NB4 (cell line): ENCODE measurements around the gene MAN2B2.

Source experiments
- MAX ChIP-seq: IDR thresholded peaks from 2 replicates; pipeline ENCODE4 v1.6.1; 2011; ENCODE audit warnings: low read depth, low read length
- MYC ChIP-seq: IDR thresholded peaks from 2 replicates; pipeline ENCODE4 v1.6.1; 2011; ENCODE audit warnings: low read depth, low read length
- POLR2A ChIP-seq: IDR thresholded peaks from 2 replicates; pipeline ENCODE4 v1.6.1; 2011; ENCODE audit warnings: mild to moderate bottlenecking; ENCODE audit not compliant: insufficient read length; ENCODE audit errors: extremely low read depth
- TF ChIP-seq, protein P1 (sequence below): IDR thresholded peaks from one replicate; pipeline ENCODE4 v1.5.1; 2012; ENCODE audit warnings: low read depth, low read length

- TF ChIP-seq, protein P1, sequence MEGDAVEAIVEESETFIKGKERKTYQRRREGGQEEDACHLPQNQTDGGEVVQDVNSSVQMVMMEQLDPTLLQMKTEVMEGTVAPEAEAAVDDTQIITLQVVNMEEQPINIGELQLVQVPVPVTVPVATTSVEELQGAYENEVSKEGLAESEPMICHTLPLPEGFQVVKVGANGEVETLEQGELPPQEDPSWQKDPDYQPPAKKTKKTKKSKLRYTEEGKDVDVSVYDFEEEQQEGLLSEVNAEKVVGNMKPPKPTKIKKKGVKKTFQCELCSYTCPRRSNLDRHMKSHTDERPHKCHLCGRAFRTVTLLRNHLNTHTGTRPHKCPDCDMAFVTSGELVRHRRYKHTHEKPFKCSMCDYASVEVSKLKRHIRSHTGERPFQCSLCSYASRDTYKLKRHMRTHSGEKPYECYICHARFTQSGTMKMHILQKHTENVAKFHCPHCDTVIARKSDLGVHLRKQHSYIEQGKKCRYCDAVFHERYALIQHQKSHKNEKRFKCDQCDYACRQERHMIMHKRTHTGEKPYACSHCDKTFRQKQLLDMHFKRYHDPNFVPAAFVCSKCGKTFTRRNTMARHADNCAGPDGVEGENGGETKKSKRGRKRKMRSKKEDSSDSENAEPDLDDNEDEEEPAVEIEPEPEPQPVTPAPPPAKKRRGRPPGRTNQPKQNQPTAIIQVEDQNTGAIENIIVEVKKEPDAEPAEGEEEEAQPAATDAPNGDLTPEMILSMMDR = no peak
- TF ChIP-seq POLR2A (no peak), MYC (no peak), MAX (no peak)
Observed at GRCh38 chr4:6616087-6616995, 41.4 kb downstream of the MAN2B2 start.
